HG03439 (cell line): ENCODE results near the gene ELOB.

Experiments used
- ATAC-seq: cut with Tn5 transposase; IDR thresholded peaks from one replicate; pipeline ENCODE4 v1.9.1; 2021; ENCODE audit warnings: mild to moderate bottlenecking, moderate library complexity; ENCODE audit not compliant: unreplicated experiment

ELOB gene

GRCh38 chr16:2811703-2812471, 34.8 kb upstream of the ELOB start:
- ATAC-seq: no peak

GRCh38 chr16:2810651-2811050, 33.6 kb upstream of the ELOB start:
- ATAC-seq: no peak

GRCh38 chr16:2809149-2809760, 32.2 kb upstream of the ELOB start:
- no peak for ATAC-seq

GRCh38 chr16:2808181-2808580, 31.1 kb upstream of the ELOB start:
- ATAC-seq: no peak

- no peak for ATAC-seq
Measured at GRCh38 chr16:2806286-2806685, 29.2 kb upstream of the ELOB start.

GRCh38 chr16:2804728-2805127, 27.6 kb upstream of the ELOB start:
- ATAC-seq: no peak

- no peak for ATAC-seq
Measured at GRCh38 chr16:2803545-2804195, 26.6 kb upstream of the ELOB start.

- no peak for ATAC-seq
Measured at GRCh38 chr16:2799859-2800226, 22.8 kb upstream of the ELOB start.

- ATAC-seq: no peak
Measured at GRCh38 chr16:2799205-2799858, 22.3 kb upstream of the ELOB start.

- ATAC-seq: no peak
Measured at GRCh38 chr16:2798723-2799204, 21.7 kb upstream of the ELOB start.

- no peak for ATAC-seq
Measured at GRCh38 chr16:2795395-2796143, 18.5 kb upstream of the ELOB start.

- no peak for ATAC-seq
Measured at GRCh38 chr16:2792940-2793339, 15.9 kb upstream of the ELOB start.

- ATAC-seq: no peak
Measured at GRCh38 chr16:2791174-2791573, 14.1 kb upstream of the ELOB start.

GRCh38 chr16:2790631-2791030, 13.6 kb upstream of the ELOB start:
- no peak for ATAC-seq

- no peak for ATAC-seq
Measured at GRCh38 chr16:2787961-2788360, 10.9 kb upstream of the ELOB start.

- ATAC-seq: no peak
Measured at GRCh38 chr16:2787406-2787805, 10.3 kb upstream of the ELOB start, which contains the start of gene PRSS33. Gene PRSS33, minus strand, starts transcription at chr16:2787560. Its CDS starts 1,013 bp downstream, at chr16:2786547.

- no peak for ATAC-seq
Measured at GRCh38 chr16:2786826-2787151, 9.7 kb upstream of the ELOB start.

GRCh38 chr16:2786061-2786825, 9.2 kb upstream of the ELOB start:
- no peak for ATAC-seq

GRCh38 chr16:2785101-2785991, 8.3 kb upstream of the ELOB start:
- ATAC-seq: no peak
